Panc1 (cell line): Measurements from ENCODE around the gene HERC6. TPM values are rescaled to one million over a fixed set of nuclear protein-coding genes. Genes with fewer than 3 reads are reported as not detected.

Experiments used
- ATAC-seq: fragments of 200-7000 bp; cut with Tn5 transposase; 2 replicates; pipeline ENCODE4 v1.9.1; 2020; ENCODE audit warnings: mild to moderate bottlenecking, moderate library complexity
- BruUV-seq: library from RNA; stranded (reverse); fragments of 400-500 nt; replicated peaks from 2 replicates; lab custom pipeline; 2021; lab: Mats Ljungman, UMichigan
- CTCF ChIA-PET: fragments of 300-600 bp; sonication (Branson Sonifier 250); formaldehyde crosslinking; loops from one replicate; lab custom pipeline; 2022; ENCODE audit warnings: antibody characterized with exemption; lab: Charles Lee
- POLR2A ChIA-PET: fragments of 300-600 bp; sonication (Branson Sonifier 250); formaldehyde crosslinking; loops from one replicate; lab custom pipeline; 2022; ENCODE audit warnings: antibody characterized with exemption; lab: Charles Lee
- DNase-seq: peaks from one replicate; pipeline ENCODE4 v3.0.0-alpha.2; 2010; ENCODE audit warnings: low read depth, low spot score
- H3K27ac ChIP-seq: 2 replicates; pipeline ENCODE4 v1.5.1; 2011; ENCODE audit warnings: mild to moderate bottlenecking, low read length, inconsistent platforms
- H3K27me3 ChIP-seq: fragments of 200-500 bp; sonication (Bioruptor generic); 2 replicates; pipeline ENCODE4 v1.6.0; 2014; ENCODE audit warnings: low read length, inconsistent platforms; ENCODE audit not compliant: control insufficient read depth, insufficient read depth
- H3K36me3 ChIP-seq: fragments of 200-500 bp; sonication (Bioruptor generic); 2 replicates; pipeline ENCODE4 v1.5.1; 2014; ENCODE audit warnings: inconsistent platforms, mild to moderate bottlenecking, low read length, moderate library complexity; ENCODE audit not compliant: control insufficient read depth, insufficient read depth
- H3K4me1 ChIP-seq: 2 replicates; pipeline ENCODE4 v1.5.1; 2011; ENCODE audit warnings: inconsistent platforms, mild to moderate bottlenecking, low read length, moderate library complexity; ENCODE audit not compliant: control insufficient read depth, insufficient read depth
- H3K4me3 ChIP-seq, 2 experiments: 2 replicates each; pipeline ENCODE4 v1.5.1; 2011 to 2012; ENCODE audit warnings: low read depth in 2 of 2, low read length in 2 of 2, mild to moderate bottlenecking in 2 of 2, inconsistent platforms in 1 of 2, moderate library complexity in 1 of 2
- H3K9me3 ChIP-seq: fragments of 200-500 bp; sonication (Bioruptor generic); 2 replicates; pipeline ENCODE4 v1.5.1; 2014; ENCODE audit warnings: low read depth, mild to moderate bottlenecking, inconsistent platforms, low read length, moderate library complexity; ENCODE audit not compliant: control insufficient read depth, insufficient read depth
- CTCF ChIP-seq: fragments of 450-650 bp; IDR thresholded peaks from 2 replicates; pipeline ENCODE4 v1.5.1; 2017; ENCODE audit warnings: mild to moderate bottlenecking
- POLR2AphosphoS5 ChIP-seq: IDR thresholded peaks from 2 replicates; pipeline ENCODE4 v1.6.1; 2012; ENCODE audit warnings: mild to moderate bottlenecking, low read depth, low read length, moderate library complexity
- REST ChIP-seq, 2 experiments: IDR thresholded peaks; 2 replicates each; pipeline ENCODE4 v1.6.1; 2011 to 2012; ENCODE audit warnings: low read depth in 2 of 2, control low read depth in 1 of 2, low read length in 1 of 2, mild to moderate bottlenecking in 1 of 2, moderate library complexity in 1 of 2; ENCODE audit not compliant: insufficient read depth in 1 of 2
- SIN3A ChIP-seq: IDR thresholded peaks from 2 replicates; pipeline ENCODE4 v1.6.1; 2012; ENCODE audit warnings: low read depth, mild to moderate bottlenecking, low read length, moderate library complexity, borderline replicate concordance; ENCODE audit not compliant: insufficient read depth
- TCF7L2 ChIP-seq: IDR thresholded peaks from 2 replicates; pipeline ENCODE4 v1.6.1; 2011; ENCODE audit warnings: mild to moderate bottlenecking, low read depth, low read length, inconsistent platforms
- in situ Hi-C: cut with HindIII; loops from 2 replicates; pipeline ENCODE4 v1.10.0; 2016; ENCODE audit warnings: low sequenced_read_pairs, low pct_unique_long_range_greater_than_20kb
- intact Hi-C: fragments of 100-400 bp; cut with micrococcal nuclease; formaldehyde crosslinking; loops from one replicate; pipeline ENCODE4 v1.10.0; 2022; ENCODE audit not compliant: unreplicated experiment
- total RNA-seq: library from RNA; stranded (reverse); gene quantifications from one replicate; pipeline ENCODE4 v1.2.1, GENCODE V29; 2021; ENCODE audit not compliant: unreplicated experiment

HERC6 gene
- total RNA-seq, 1 experiment from 2014 or later = 1.2 TPM

DNA sequence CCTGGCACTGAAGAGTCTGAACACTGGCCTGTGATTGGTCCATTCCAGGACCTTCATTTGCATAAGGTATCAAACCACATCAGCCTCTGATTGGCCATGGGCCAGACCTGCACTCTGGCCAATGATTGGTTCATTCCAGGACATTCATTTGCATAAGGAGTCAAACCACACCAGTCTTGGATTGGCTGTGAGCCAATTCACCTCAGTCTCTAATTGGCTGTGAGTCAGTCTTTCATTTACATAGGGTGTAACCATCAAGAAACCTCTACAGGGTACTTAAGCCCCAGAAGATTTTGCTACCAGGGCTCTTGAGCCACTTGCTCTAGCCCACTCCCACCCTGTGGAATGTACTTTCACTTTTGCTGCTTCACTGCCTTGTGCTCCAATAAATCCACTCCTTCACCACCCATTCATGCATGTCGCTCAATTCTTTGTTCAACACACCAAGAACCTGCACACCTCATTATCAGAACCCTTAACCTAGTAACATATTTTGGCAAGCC, 64.1 kb downstream of the HERC6 start:
- ChIA-PET POLR2A (no interaction called here), CTCF (no interaction called here)
- no peak for DNase-seq
- Histone ChIP-seq H3K4me1 (no peaks in the 10 kb centered on the region), H3K36me3 (no peaks in the 10 kb centered on the region), H3K27ac (no peak overlapping the region), H3K27me3 (no peaks in the 10 kb centered on the region), H3K9me3 (no peaks in the 10 kb centered on the region), H3K4me3 (no peak overlapping the region)
- BruUV-seq = no TSS peak
- ATAC-seq = no peak
- in situ Hi-C loops = no loop called here
- intact Hi-C loops = no loop called here
- TF ChIP-seq REST (IDR thresholded peaks at IDR 0.05; ENCODE audit: insufficient read depth in 1 of 2, low read depth in 2 of 2, low read length in 1 of 2) = no peak
- TF ChIP-seq TCF7L2 = no peak
- no peak for TF ChIP-seq SIN3A
- TF ChIP-seq POLR2AphosphoS5 = no peak
- TF ChIP-seq CTCF = no peak

- in situ Hi-C loops (no loop called here), intact Hi-C loops (no loop called here)
- Histone ChIP-seq H3K36me3 (no peaks in the 10 kb centered on the region), H3K9me3 (no peaks in the 10 kb centered on the region), H3K27ac (no peak overlapping the region), H3K27me3 (no peaks in the 10 kb centered on the region), H3K4me3 (no peak overlapping the region), H3K4me1 (no peaks in the 10 kb centered on the region)
- DNase-seq (no peak), ATAC-seq (no peak)
- POLR2A ChIA-PET = no interaction called here
- TF ChIP-seq TCF7L2 = no peak
- no peak for TF ChIP-seq POLR2AphosphoS5
- TF ChIP-seq CTCF = no peak
- no peak for TF ChIP-seq REST (IDR thresholded peaks at IDR 0.05; ENCODE audit: insufficient read depth in 1 of 2, low read depth in 2 of 2, low read length in 1 of 2)
- no peak for TF ChIP-seq SIN3A
- CTCF ChIA-PET = no interaction called here
- BruUV-seq = no TSS peak
These were observed 64.8 kb downstream of the HERC6 start for GRCh38 chr4:88443486-88443885.
